Activated T-helper 1 cell treated with anti-CD3 and anti-CD28 coated beads, Interleukin-2, amount 50 U/mL, for 16 hours (primary cell): ENCODE data around the gene GPS1.

Source experiments
- DNase-seq, 2 donors: peaks; one replicate each; pipeline ENCODE4 v3.0.0-alpha.2; 2020; ENCODE audit warnings: low read depth in 1 of 2, low spot score in 1 of 2

GPS1 gene

DNA sequence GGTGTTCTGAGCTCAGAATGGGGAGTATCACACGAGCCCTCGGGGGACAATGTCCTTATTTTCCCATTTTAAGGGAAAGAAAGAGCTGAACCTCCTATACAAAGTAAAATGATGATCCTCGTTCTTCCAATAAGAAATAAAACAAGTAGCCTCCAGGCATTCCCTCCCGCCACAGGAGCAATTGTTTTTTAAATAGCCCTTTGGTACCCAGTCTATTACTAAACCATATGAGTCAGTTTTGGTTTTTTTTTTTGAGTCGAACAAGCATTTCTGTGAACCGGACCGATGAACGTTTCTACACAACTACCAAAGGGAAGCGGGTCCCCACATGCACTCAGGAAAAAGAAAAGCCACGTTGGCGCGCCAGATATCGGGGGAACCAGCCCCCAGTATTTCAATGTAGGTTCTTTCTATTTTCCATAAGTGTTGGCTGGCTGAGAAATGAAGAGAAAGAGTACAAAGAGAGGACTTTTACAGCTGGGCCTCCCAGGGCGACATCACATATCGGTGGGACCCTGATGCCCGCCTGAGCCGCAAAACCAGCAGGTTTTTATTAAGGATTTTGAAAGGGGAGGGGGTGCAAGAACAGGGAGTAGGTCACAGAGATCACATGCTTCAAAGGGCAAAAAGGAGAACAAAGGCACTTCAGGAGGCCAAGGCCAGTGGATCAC, 10.4 kb upstream of the GPS1 start:
- DNase-seq: no peak

DNA sequence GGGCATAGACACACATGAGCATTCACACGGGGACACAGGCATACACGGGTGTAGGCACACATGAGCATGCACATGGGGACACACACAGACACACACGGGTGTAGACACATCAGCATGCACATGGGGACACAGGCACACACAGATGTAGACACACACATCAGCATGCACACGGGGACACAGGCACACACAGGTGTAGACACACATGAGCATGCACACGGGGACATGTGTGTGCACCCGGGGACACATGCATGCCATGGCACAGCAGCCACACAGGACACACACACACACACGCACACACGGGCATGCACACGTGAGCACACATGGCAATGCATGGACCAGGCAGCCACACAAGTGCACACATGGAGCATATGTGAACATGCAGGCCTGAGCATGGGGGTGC, 9.0 kb upstream of the GPS1 start:
- no peak for DNase-seq

DNA sequence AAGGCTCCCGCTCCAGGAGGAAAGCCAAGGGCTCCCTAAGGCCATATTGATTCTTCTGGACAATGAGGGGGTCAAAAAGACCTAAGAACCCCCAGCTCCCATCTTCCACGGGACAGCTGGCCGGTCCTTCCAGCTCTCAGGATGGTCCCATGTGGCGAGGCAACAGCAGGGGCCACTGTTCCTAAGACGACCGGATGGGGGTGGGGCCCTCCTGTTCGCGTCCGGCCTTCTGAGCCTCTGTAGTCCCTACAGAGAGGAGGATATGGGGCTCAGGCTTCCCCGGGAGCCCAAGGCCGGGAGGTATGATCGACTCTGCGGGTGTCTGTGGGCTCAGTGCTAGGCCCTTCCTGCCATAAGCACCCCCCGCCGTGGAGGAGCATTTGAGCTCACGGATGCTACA, 8.2 kb upstream of the GPS1 start:
- no peak for DNase-seq

DNA sequence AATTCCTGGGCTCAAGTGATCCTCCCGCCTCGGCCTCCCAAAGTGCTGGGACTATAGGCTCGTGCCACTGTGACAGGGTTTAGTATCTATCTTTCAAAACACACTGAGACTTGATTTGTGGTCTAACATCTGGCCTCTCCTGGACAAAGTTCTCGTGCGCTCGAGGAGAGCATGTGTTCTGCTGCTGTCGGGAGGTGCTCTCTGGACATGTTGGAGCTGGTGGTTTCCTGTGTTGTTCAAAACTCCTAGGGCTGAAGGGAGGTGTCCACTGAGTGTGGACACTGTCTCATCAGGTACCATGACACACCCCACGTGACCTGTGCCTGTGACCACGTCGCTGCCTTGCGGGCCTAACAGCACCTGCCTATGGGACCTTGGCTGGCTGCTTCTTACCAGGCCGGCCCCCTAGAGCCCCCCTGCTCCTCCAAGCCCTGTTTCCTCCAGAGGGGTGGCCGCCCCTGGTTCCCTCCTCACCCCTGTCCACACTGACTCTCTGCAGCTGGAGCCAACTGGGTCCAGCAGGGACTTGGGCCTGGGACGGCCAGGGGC, 5.7 kb upstream of the GPS1 start:
- DNase-seq: no peak

DNA sequence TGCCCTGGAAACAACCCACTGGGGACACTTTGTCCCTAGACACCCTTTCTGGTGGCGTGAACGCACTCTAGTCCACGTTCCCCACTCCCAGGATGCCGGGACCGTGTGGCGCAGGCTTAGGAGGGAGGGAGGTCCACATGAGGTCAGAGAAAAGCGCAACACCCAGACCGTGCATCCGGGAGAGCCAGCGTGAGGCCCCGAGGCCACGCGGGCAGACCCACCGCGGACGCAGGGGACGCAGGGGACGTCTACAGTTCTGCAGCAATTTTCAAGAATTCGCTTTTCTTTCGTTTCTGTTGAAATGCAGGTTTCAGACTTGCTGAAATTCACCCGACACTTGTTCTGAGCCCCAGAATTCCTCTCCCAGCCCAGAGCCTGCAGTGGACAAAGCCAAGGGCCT, 4.8 kb upstream of the GPS1 start:
- no peak for DNase-seq

DNA sequence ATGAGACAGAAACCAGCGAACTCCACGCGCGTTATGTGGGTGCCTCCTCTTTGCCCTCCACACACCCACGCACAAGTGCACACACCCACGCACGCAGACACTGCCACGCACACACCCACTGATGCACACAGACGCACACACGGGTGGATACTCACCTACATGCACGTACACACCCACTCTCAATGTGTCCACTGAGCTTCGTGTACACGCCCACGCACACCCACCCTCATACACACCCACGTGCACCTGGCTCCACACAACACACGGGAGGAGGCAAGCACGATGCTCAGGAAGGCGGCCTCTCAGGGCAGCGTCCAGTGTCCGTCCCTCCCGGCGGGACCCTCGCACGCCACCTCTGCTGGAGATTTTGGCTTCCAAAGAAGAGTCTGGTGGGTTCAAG, 4.3 kb upstream of the GPS1 start:
- DNase-seq: no peak

DNA sequence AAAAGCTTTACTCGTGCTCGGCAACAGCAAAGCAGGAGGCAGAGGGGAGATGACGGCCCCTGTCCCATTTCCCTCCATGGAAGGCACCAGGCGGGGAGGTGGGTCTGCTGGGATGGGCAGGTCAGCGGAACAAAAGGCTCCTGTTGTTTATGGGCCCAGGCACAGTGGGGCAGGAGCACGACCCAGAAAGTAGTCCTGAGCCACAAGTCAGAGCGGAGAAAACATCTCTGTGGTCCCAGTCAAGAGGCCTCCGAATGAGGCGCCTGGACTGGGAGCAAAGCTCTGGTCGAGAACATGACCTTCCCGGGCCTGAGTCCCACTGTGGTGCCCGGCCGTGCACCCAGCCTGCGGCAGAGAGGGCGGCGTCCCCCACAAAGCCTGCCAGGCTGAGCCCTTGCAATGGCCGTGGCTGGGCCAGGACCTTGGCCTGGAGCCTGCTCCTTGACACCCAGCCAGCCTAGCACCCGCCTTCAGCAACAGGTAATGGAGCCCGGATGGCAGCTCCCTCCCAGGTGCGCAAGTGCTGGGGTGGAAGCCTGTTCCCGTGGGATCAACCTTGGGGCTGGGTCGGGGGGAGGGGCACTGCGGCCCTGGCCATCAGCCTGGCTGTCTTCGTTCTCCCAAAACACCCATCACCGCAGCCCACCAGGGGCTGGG, 3.7 kb upstream of the GPS1 start:
- no peak for DNase-seq

DNA sequence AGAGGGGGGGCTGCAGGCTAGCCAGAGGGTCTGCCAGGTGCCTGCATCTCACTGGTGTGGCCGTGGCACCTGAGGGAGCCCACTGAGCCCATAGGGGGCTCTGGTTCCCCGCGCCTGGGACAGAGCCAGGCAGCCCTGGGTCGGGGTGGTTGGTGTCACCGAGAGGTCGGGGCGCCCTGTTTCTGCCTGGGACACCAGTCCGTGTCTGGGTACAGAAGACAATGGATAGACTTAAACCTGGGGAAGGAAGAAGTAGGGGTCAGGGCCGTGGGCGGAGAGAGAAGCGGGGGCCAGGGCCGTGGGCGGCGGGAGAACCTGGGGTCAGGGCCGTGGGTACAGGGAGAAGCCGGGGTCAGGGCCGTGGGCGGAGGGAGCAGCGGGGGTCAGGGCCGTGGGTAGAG, 3.1 kb upstream of the GPS1 start:
- no peak for DNase-seq

DNA sequence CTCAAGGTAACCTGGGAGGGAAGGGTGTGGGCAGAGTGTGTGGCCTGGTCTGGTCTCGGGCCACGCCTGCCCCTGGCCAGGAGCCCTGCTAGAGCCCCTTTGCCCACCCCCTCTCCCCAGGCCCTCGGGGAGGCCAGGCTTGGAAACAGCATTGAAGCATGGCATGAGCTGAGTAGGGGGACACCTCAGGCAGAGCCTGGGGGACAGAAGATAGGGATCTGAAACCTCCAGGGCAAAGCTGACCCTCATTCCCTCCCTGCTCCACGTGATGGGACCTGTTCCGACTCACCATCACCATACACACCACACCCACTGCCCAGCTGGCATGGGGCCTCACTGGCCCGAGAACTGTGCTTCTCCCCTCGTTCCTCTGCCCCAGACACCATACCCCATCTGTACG, 2.6 kb upstream of the GPS1 start:
- DNase-seq: no peak

DNA sequence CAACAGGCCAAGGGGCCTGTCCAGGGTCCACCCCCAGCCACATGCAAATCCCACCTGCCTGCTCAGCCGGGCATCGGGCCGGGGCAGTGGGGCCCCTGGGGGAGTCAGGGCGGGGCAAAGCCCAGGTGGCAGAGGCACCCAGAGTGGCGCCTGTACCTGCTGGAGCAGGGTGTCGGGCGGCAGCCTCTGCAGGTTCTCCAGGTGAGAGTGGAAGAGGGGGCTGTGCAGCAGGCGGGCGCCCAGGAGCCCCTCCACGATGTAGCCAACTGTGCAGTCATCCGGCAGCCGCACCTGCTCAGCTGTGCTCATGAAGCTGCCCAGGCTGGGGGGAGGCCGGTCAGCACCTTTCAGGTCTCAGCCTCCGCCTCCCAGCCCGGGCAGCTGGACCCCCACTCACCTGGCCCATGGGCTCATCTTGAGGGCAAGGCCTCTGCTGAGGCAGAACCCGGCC, 2.2 kb upstream of the GPS1 start:
- no peak for DNase-seq

DNA sequence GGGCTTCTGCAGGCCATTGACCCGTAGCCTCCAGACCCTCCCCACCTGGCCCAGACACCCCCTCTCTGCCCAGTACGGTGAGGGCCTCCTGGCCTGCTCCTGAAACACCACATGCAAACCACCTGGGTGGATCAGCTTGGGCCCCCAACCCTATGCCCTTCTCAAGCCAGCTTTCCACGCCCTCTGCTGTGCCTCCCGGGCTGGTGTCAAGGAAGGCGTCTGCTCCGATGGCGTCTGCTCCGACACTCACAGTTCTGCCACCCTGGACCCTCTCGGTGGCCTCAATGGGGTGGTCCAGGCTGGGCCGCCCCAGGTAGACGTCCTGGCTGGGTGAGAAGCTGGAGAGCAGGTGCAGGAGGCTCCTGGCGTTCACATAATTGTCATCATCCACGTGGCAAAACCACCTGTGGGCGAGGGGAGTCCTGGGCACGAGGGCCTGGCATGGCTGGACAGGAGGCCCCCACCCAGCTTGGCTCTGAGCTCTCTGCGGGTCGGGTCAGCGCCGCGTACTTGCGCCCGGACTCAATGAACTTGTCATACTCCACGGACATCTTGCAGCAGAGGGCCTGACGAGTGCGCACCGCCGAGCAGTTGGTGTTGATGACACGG, 1.4 kb upstream of the GPS1 start:
- DNase-seq: no peak

DNA sequence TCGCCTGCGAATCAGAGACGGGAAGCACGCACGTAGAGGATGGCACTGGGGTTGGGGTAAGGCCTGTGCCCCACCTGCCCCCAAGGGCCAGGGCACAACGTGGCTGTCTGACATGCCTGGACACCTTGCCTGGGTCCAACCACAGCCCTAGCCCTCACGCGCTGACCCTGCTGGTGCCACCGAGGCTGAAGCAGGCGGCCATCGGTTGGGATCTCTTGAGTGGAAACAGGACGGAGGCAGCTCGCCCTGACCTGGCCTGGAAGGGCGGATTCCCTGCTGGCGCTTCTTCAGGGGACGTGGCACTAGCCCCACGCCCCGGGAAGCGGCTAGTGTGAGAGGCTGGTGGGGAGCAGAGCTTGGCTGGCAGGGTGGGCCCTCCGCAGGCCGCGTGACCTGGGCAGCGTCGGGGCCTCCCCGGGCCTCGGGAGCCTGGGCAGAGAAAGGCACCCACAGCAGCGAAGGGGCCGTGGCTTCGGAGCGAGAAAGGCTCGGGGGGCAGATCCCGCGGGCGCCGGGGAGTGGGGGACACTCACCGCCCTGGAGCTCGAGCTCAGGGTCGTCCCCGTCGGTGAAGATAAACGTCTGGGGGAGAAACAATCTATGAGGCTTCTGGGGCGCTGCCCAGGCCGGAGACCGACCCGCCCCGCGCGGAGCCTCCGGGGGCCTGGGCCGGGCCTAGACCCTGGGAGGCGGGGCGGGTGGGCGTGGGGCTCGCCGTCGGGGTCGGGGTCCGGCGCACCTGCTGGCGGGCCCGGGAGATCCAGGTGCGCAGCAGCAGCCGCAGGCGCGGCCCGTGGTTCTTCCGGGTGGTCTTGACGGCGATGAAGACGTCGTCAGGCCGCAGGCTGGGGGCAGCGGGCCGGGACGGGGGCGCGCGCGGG, 697 bp upstream of the GPS1 start:
- DNase-seq: no peak

DNA sequence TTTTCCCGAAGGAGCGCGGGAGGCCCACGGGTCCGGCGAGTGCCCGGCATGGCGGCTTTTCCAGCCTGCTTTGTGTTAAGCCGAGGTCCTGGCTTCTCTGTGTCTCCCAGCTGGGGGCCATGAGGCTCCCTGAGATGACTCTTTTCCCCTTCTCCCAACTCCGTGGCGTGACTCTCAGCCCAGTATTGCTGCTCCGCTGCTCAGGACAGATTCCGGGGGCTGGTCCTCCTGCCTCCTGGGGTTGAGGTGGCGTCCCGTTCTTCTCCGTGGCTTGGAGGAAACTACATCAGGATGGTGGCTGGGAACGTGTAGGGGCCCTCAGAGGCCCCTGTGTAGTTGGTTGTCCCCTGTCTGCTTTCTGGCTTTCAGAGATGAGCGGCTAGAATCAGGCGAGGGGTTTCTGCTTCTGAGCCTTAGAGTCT, 951 bp downstream of the GPS1 start:
- DNase-seq: no peak

DNA sequence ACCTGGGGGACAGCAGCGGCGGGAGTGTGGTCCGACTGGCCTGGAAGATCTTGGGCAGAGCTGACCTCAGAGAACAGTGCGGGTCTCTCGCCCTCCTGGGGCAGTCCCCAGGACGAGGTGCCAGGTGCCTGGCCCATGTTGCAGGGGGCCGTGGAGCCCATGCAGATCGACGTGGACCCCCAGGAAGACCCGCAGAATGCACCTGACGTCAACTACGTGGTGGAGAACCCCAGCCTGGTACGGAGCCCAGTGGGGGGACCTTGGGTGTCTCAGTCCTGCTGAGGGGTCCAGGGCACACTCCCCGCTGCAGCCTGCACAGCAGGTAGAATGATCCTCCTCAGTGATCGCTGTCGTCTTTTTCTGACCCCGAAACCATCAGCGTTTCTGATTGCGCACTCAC, 1.4 kb downstream of the GPS1 start:
- DNase-seq: no peak

DNA sequence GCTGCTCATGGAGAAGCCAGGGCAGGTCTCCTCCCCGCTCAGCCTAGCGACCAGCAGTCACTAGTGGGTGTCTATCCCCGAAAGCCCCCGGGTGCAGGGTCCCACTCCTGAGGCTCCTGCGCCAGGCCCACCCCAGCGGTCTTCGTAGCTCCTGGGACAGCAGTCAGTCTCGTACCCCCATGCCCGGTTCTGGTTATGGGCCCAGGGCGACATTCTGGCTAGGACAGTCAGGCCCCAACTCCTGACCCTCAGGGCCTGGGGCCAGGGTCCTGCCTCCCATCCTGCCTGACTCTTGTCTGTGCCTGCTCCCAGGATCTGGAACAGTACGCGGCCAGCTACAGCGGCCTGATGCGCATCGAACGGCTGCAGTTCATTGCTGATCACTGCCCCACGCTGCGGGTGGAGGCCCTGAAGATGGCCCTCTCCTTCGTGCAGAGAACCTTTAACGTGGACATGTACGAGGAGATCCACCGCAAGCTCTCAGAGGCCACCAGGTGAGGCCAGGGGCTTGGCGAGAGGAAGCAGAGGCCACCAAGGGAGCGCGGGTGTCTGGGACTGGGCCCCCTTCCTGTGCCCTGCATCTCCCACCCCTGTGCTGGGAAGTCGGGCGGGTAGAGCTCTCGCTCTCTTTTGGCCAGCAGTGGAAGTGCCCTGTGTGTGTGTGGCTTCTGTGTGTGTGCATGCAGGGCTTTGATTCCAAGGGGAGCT, 2.0 kb downstream of the GPS1 start:
- no peak for DNase-seq

DNA sequence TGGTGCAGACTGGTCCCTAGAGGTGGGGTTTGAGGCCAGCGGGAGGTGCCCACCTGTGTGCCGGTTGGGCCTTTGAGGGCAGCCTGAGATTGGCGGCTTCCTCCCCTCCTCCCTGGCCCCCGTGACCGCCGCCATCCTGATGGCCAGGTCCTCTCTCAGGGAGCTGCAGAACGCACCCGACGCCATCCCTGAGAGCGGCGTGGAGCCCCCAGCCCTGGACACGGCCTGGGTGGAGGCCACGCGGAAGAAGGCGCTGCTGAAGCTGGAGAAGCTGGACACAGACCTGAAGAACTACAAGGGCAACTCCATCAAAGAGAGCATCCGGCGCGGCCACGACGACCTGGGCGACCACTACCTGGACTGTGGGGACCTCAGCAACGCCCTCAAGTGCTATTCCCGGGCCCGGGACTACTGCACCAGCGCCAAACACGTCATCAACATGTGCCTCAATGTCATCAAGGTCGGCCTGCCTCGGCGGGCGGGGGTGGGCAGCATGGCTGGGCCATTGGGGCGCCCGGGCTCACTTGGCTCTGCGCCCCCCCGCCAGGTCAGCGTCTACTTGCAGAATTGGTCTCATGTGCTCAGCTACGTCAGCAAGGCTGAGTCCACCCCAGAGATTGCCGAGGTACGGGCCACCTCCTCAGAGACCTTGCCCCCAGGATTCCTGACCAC, 2.8 kb downstream of the GPS1 start:
- no peak for DNase-seq

DNA sequence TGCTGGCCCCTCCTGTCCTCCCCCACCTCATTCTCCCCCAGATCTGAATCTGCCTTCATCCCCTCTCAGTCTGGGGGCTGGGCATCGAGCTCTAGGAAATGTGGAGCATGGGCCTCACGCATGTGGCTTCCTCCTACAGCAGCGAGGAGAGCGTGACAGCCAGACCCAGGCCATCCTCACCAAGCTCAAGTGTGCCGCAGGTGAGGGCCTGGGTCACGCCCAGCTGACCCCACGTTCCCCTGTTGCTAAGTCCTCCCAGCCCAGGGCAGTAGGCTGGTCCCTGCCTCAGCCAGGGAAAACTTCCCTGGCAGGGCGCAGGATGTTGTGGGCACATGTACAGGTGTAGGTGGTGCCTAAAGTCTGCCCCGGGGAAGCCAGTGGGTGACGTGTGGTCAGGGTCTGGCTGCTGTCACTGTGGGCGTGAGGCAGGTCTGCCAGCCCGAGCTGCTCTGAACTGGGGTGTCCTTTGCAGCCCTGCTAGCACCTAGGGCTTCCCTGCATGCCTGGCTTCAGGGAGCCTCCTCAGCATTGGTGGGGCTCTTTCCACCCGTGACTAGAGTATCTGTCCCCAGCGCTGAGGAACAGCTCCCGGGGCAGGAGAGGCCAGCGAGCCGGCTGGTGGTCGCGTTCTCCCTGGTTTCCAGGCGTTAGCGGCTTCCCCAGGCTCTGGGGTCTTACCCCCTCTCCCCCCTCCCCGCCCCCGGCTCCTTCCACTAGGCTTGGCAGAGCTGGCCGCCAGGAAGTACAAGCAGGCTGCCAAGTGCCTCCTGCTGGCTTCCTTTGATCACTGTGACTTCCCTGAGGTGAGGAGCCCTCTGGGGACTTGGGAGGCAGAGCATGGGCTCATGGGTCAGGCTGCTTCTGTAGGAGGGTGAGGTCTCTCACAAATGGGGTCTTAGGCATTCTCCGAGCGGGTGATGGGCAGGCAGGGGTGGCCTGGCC, 3.6 kb downstream of the GPS1 start:
- DNase-seq: no peak

DNA sequence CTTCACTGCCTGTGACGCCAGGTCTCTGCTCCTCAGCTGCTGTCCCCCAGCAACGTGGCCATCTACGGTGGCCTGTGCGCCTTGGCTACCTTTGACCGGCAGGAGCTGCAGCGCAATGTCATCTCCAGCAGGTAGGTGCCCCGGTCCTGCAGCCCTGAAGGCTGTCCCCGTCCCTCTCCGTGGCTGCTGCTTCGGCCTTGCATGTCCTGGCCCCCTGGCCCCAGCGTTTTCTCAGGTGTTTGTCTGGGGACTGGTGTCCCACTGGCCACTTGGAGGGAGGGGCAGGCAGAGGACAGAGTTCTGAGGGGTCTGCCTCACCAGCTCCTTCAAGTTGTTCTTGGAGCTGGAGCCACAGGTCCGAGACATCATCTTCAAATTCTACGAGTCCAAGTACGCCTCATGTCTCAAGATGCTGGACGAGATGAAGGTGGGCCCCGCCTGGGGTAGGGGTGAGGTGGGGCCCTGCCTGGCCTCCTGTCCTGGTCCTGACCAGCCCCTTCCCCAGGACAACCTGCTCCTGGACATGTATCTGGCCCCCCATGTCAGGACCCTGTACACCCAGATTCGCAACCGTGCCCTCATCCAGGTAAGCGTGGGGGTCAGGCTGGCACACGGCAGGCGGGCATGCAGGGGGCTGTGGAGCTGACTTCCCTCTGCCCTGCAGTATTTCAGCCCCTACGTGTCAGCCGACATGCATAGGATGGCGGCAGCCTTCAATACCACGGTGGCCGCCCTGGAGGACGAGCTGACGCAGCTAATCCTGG, 4.4 kb downstream of the GPS1 start:
- DNase-seq: no peak
